BLaER1 (cell line): Measurements from ENCODE around the gene TYW1B.
"Not testable (repeated sequence)": the region's sequence is repeated elsewhere in the genome, so short reads cannot be mapped to it uniquely, and the experiment has no call there.

Experiments
- H3K27ac ChIP-seq: shearing (Covaris generic); formaldehyde crosslinking; 2 replicates; pipeline ENCODE4 v1.8.1; 2022
- H3K27me3 ChIP-seq: shearing (Covaris generic); formaldehyde crosslinking; 2 replicates; pipeline ENCODE4 v1.8.1; 2022
- H3K36me3 ChIP-seq: shearing (Covaris generic); formaldehyde crosslinking; 2 replicates; pipeline ENCODE4 v1.8.1; 2022
- H3K4me1 ChIP-seq: shearing (Covaris generic); formaldehyde crosslinking; 2 replicates; pipeline ENCODE4 v1.8.1; 2022
- H3K4me2 ChIP-seq: shearing (Covaris generic); formaldehyde crosslinking; 2 replicates; pipeline ENCODE4 v1.8.1; 2022
- H3K4me3 ChIP-seq: shearing (Covaris generic); formaldehyde crosslinking; 2 replicates; pipeline ENCODE4 v1.8.1; 2022
- H3K9ac ChIP-seq: shearing (Covaris generic); formaldehyde crosslinking; 2 replicates; pipeline ENCODE4 v1.8.1; 2022
- H3K9me3 ChIP-seq: shearing (Covaris generic); formaldehyde crosslinking; 2 replicates; pipeline ENCODE4 v1.8.1; 2022
- H4K20me1 ChIP-seq: shearing (Covaris generic); formaldehyde crosslinking; 2 replicates; pipeline ENCODE4 v1.8.1; 2022
- Cebpa-rat ChIP-seq: shearing (Covaris generic); IDR thresholded peaks from 2 replicates; pipeline ENCODE4 v1.8.1; 2022

Gene TYW1B

DNA sequence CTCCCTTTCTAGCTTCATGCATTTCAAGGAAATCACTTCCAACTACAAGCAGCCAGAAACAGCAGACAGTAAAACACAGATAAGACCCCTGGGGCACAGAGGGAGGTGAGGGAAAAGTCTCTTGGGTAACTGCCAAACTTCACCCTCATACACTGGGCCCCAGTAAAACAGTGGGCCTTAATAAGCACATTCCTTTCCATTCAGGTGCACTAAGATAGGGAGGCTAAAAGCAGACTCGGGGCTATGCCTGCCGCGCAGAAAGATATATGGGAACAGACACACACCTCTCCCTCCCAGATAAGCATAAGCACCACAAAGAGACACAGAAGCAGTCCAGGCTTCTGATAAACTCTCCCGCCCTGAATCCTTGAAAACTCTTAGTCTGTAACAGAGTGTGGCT, 117.0 kb downstream of the TYW1B start:
- no peak overlapping the region for H3K4me2 ChIP-seq
- no peak overlapping the region for H3K27ac ChIP-seq
- H3K9ac ChIP-seq: no peak overlapping the region
- TF ChIP-seq Cebpa-rat: no peak
- H3K9me3 ChIP-seq: peaks cover 6% of the 10 kb centered on the region; the same call in 1 of the 2 replicates
- H4K20me1 ChIP-seq: no peaks in the 10 kb centered on the region
- peaks cover 20% of the 10 kb centered on the region; the same call in 1 of the 2 replicates for H3K36me3 ChIP-seq
- H3K4me3 ChIP-seq: no peak overlapping the region
- H3K4me1 ChIP-seq: no peaks in the 10 kb centered on the region
- H3K27me3 ChIP-seq: no peaks in the 10 kb centered on the region

GRCh38 chr7:72709909-72710308, 118.1 kb downstream of the TYW1B start:
- Histone ChIP-seq H3K4me3 (no peak overlapping the region), H3K4me2 (no peak overlapping the region), H3K27me3 (no peaks in the 10 kb centered on the region), H3K36me3 (peaks cover 20% of the 10 kb centered on the region; the same call in 1 of the 2 replicates), H3K9ac (no peak overlapping the region), H3K4me1 (no peaks in the 10 kb centered on the region), H3K27ac (no peak overlapping the region), H4K20me1 (no peaks in the 10 kb centered on the region), H3K9me3 (peaks cover 6% of the 10 kb centered on the region; the same call in 1 of the 2 replicates)
- no peak for TF ChIP-seq Cebpa-rat

DNA sequence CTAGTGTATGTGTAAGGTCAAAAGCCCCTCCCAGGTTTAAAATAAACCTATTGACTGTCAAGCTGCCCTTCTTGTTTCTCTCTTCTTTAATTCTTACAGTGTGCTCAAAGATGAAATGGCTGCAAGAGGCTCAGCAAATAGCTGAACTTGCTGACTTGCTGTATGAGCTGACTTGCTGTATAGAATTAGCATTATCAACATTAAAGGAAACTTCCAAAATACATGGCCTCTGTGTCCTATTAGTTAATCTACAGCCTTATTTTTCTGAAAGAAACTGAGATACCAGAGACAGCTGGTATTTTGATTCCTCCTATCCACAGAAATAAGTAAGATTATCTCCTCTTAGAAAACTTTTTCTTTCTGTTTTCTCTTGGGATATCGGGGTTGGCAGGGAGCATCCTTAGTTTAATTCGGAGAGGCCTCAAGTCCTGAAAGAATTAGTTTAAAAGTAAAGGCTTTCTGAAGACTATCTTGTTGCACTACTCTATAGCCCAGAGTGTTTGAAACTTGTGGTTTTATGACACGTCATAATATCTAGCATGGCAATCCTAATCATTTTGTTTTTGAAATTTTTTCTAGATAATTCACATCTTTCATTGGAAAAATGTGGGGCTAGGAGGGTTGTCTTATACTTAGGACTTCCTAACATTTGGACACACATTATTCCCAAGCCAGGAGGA, 119.5 kb downstream of the TYW1B start:
- H3K27me3 ChIP-seq, H3K4me2 ChIP-seq, H3K9me3 ChIP-seq, H3K27ac ChIP-seq, H3K9ac ChIP-seq, H4K20me1 ChIP-seq, H3K4me1 ChIP-seq, H3K4me3 ChIP-seq: not testable (repeated sequence)
- peaks cover 21% of the 10 kb centered on the region; the same call in 1 of the 2 replicates for H3K36me3 ChIP-seq

- Histone ChIP-seq H3K27ac (no peak overlapping the region), H3K36me3 (0 out of 2 replicates have a peak, but pooled peaks cover 12% of the 10 kb centered on the region), H4K20me1 (no peaks in the 10 kb centered on the region), H3K9ac (no peak overlapping the region), H3K4me1 (no peaks in the 10 kb centered on the region), H3K27me3 (no peaks in the 10 kb centered on the region), H3K4me2 (no peak overlapping the region), H3K9me3 (peaks cover 6% of the 10 kb centered on the region; the same call in 1 of the 2 replicates), H3K4me3 (no peak overlapping the region)
- no peak for TF ChIP-seq Cebpa-rat
These were observed 121.5 kb downstream of the TYW1B start for GRCh38 chr7:72706521-72706920.

DNA sequence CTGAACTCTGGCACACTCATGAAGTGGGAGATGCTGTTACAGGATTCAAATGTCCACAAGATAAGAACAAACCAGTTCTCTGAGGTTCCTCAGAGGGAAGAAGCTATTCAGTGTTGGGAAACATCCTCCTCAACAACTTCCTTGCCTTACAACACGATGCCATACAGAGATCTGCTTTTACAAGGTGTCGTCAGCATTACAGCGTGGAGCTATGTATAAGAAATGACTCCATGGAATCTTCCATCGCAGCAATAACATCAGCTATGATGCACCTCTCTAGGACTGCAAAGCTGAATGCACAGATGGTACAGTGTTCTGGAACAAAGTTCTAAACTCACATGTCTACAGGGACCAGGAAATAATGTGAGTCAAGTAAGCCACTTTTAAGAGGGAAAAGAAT, 122.3 kb downstream of the TYW1B start:
- not testable (repeated sequence) for H3K27me3 ChIP-seq, H3K4me1 ChIP-seq, H3K9me3 ChIP-seq, H3K4me2 ChIP-seq, H4K20me1 ChIP-seq, H3K27ac ChIP-seq, H3K4me3 ChIP-seq, H3K9ac ChIP-seq
- 0 out of 2 replicates have a peak, but pooled peaks cover 12% of the 10 kb centered on the region for H3K36me3 ChIP-seq

GRCh38 chr7:72704894-72705293, 123.1 kb downstream of the TYW1B start:
- Histone ChIP-seq H3K4me3 (no peak overlapping the region), H3K4me2 (no peak overlapping the region), H3K9ac (no peak overlapping the region), H3K4me1 (no peaks in the 10 kb centered on the region), H3K9me3 (peaks cover 6% of the 10 kb centered on the region; the same call in 1 of the 2 replicates), H4K20me1 (no peaks in the 10 kb centered on the region), H3K27me3 (no peaks in the 10 kb centered on the region), H3K36me3 (0 out of 2 replicates have a peak, but pooled peaks cover 12% of the 10 kb centered on the region), H3K27ac (no peak overlapping the region)
- no peak for TF ChIP-seq Cebpa-rat

DNA sequence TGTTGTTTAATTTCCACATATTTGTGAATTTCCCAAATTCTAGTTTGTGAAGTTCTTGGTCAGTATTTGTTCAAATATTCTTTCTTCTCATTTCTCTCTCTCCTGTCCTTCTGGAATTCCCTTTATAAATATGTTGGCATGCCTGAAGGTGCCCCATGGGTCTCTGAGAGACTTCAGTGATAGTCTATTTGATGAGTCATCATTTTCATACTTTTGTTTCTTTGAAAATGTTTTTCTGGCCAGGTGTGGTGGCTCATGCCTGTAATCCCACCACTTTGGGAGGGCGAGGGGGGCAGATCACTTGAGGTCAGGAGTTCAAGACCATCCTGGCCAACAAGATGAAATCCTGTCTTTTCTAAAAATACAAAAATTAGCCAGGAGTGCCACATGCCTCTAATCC, 127.5 kb downstream of the TYW1B start:
- not testable (repeated sequence) for H4K20me1 ChIP-seq, H3K4me3 ChIP-seq, H3K36me3 ChIP-seq, H3K27me3 ChIP-seq, H3K4me2 ChIP-seq, H3K9me3 ChIP-seq, H3K4me1 ChIP-seq, H3K27ac ChIP-seq, H3K9ac ChIP-seq

GRCh38 chr7:72697066-72697465, 130.9 kb downstream of the TYW1B start:
- not testable (repeated sequence) for H4K20me1 ChIP-seq, H3K27me3 ChIP-seq, H3K4me1 ChIP-seq, H3K27ac ChIP-seq, H3K36me3 ChIP-seq, H3K4me2 ChIP-seq, H3K4me3 ChIP-seq, H3K9me3 ChIP-seq, H3K9ac ChIP-seq

- not testable (repeated sequence) for H3K9me3 ChIP-seq, H3K4me2 ChIP-seq, H3K27me3 ChIP-seq, H3K9ac ChIP-seq, H3K4me3 ChIP-seq, H4K20me1 ChIP-seq, H3K4me1 ChIP-seq, H3K27ac ChIP-seq, H3K36me3 ChIP-seq
These were observed 131.4 kb downstream of the TYW1B start for GRCh38 chr7:72696643-72697042.

- not testable (repeated sequence) for H3K9me3 ChIP-seq, H3K9ac ChIP-seq, H3K4me3 ChIP-seq, H3K4me1 ChIP-seq, H3K4me2 ChIP-seq, H3K27me3 ChIP-seq, H3K36me3 ChIP-seq, H4K20me1 ChIP-seq, H3K27ac ChIP-seq
These were observed 132.5 kb downstream of the TYW1B start for GRCh38 chr7:72695482-72695881.

DNA sequence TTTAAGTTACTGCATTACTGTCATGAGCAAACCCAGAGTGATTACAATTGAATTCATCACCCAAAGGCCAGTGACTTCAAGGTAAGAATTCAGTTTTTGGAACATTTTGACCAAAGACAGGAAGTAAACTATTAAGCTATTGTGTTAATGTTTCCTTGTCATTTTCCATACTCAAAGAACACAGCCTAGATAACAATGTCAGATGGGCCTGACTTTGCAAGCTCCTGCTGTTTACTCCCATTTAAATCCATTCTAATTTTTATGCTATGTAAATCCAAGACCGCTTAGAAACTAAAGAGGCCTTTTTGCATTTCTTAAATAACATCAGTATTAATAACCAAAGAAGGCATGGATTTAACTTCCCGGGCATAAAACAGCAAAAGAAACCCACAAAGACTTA, 136.6 kb downstream of the TYW1B start:
- not testable (repeated sequence) for H3K4me3 ChIP-seq, H3K27ac ChIP-seq, H3K27me3 ChIP-seq, H3K4me1 ChIP-seq, H3K4me2 ChIP-seq, H3K36me3 ChIP-seq, H4K20me1 ChIP-seq, H3K9me3 ChIP-seq, H3K9ac ChIP-seq

DNA sequence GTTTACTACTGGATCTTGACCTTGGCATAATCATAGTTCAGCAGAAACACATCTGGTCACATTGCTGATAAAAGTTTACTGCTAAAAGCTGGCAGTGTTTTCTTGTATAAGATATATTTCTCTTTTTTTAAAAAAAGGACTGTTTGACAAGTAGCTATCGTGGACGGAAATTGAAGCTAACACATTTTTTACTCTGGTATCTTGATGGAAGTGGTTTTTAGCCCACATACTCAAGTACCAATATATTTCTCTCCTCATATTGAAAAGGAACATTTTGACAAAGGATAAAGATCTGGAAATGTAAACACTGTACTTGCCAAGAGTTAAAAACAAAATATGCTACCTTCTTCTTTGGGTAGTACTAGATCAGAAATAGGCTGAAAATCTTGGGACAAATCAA, 137.8 kb downstream of the TYW1B start:
- not testable (repeated sequence) for H3K27ac ChIP-seq, H3K36me3 ChIP-seq

DNA sequence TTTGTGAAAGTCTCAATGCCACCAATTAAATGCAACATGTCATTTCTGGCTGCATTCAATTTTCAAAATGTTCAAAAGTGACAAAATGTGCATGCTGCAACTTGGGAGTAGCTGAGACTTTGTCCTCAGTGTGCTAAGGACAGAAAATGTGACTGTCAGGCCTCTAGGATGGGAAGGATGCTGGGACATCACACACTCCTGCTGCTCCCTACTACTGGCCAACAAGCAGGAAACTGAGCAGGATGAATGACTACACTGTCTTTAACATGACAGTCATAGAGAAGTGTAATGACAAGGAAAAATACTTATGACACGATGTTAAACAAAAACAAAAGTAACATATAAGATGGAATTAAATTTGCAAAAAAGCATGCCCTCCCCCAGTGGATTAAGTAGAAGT, 138.7 kb downstream of the TYW1B start:
- H3K4me1 ChIP-seq, H3K9ac ChIP-seq, H3K9me3 ChIP-seq, H4K20me1 ChIP-seq, H3K4me3 ChIP-seq, H3K27ac ChIP-seq, H3K4me2 ChIP-seq, H3K36me3 ChIP-seq, H3K27me3 ChIP-seq: not testable (repeated sequence)

More for the DNA sequence above, 137.8 kb downstream of the TYW1B start:
- H3K4me3 ChIP-seq, H3K4me1 ChIP-seq, H4K20me1 ChIP-seq, H3K4me2 ChIP-seq, H3K9me3 ChIP-seq, H3K9ac ChIP-seq, H3K27me3 ChIP-seq: not testable (repeated sequence)

- not testable (repeated sequence) for H3K9me3 ChIP-seq, H3K4me2 ChIP-seq, H3K27ac ChIP-seq, H4K20me1 ChIP-seq, H3K4me1 ChIP-seq, H3K9ac ChIP-seq, H3K36me3 ChIP-seq, H3K27me3 ChIP-seq, H3K4me3 ChIP-seq
These were observed 146.8 kb downstream of the TYW1B start for GRCh38 chr7:72681211-72681610.

DNA sequence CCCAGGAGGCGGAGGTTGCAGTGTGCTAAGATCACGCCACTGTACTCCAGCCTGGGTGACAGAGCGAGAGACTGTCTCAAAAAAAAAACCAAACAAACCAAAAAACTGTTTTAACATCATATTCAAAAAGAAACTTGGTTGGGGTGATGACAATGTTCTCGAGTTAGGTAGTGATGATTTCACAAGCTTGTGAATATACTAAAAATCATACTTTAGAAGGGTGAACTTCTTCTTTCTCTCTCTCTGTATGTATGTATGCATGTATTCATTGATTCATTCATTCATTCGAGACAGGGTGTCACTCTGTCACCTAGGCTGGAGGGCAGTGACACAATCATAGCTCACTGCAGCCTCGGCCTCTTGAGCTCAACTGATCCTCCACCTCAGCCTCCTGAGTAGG, 151.1 kb downstream of the TYW1B start:
- H4K20me1 ChIP-seq, H3K4me1 ChIP-seq, H3K9me3 ChIP-seq, H3K4me3 ChIP-seq, H3K27me3 ChIP-seq, H3K4me2 ChIP-seq, H3K27ac ChIP-seq, H3K9ac ChIP-seq, H3K36me3 ChIP-seq: not testable (repeated sequence)
